ELR (cell line): ENCODE data around the gene CASZ1.

Source experiments
- DNase-seq: peaks from one replicate; pipeline ENCODE4 v3.0.0-alpha.2; 2015; ENCODE audit warnings: low read depth

The CASZ1 gene

DNA sequence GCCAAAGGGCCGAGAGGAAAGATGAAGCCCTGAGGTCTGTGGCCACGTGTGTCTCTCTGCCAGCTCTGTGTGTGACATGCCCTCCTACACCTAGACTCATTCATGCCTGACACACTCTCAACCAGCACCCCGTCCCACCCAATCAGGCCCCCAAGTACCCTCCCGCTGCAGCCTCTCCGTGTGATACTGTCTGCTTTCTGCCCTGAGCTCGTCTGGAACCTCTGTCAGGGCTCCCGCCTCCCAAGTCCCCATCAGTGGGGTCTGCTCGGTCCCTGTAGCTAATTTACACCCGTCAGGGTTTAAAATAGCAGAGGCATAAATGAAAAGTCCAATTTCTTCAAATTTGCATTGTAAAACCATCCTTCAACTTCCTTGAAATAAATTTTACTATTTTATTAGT is 20.7 kb downstream of the CASZ1 start:
- no peak for DNase-seq

DNA sequence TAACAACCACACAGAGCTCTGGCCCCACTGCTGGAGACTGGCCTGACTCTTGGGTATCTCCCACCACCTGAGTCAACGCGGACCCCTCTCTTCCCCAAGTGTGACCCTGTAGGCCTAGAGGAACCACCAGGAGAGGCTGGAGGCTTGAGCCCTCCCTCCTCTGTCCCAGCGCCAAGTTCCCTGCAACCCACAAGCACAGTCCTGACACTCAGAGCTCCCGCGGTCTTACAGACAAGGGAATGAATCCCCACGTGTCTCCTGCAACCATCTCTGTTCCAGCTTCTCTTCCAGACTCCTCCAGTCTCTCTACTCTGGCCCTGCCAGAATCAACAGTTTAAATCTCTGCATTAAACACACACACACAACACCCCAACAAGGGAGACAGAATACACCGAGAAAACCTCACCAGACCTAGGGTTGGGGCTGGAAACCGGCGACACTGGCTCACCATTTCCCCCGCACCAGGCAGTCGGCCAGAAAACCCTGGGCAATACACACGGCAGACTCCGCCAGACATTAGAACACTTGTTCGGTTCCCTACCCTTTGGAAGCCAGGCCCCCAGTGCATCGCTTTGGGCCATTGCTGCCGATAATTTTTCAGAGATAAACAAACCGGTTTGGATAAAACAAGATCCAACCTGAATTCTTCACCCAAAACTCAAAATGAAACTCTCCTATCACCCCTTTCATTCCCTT is 21.7 kb downstream of the CASZ1 start:
- DNase-seq = no peak

DNA sequence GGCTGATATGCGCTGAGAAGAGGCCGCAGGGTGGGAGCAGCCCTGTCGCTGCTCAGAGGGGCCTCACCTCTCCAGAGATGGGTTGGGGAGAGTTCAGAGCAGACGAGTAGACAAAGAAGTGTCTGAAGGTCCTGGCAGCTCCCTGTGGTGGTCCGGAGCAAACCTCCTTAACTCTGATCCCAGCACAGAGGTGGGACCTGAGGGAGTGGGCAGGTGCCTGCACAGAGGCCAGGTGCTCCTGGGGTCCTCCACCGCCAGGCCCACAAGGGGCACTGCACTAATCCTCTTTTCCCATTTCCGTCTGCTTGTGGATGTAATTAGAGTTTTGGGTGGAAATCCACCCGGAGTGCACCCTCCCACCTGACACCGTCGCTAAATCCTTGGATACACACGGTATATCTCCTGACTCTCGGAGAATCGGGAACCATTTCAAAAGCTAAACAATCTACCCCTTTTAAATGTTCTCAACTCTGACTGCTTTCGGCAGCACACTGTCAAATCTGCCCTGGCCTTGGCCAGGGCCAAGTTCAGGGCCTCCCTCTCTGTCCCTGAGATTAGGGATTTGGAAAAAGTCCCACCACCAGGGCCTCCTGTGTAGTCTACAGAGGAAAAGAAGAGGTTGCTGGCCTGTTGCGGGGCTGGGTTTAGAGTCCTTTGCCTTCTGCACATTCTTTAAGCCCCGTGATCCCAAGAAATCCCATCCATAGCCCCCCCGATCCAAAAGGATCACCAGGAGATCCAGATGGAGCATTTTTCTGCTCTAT is 22.4 kb downstream of the CASZ1 start:
- no peak for DNase-seq

DNA sequence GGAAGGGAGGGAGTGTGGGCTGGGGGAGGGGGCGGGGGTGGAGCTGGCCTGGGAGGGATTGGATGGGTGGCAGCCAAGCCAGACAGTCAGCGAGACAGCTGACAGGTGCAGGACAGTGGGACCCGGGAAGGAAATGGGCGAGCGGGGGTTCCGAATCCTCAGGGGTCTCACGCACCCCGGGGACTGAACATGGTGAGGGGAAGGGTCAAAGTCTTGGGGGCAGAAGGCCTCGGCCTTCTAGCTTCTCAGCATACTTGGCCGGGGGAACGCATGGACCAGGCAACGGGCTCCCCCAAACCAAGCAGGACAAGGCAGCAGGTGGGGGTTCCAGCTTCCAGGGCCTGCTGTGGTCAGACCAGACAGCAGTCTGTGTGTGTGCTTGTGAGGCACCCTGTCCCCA is 23.1 kb downstream of the CASZ1 start:
- DNase-seq = no peak

DNA sequence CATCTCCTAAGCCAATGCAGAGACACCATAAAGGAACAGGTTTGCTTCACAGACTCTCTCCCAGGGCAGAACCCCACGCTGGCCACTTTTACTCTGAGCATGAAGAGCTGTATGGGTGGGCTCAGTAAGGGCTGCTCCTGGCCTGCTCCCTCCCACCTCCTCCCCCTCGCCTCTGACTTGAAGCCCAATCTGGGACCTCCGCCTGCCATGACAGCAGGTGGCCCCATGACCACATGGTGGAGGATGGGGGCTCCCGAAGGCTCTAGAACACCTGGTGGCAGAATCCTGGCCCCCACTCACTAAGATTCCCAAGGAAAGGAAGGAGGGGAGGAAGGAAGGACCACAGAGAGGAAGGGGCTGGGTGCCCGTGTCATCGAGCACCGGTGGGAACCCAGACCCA is 23.7 kb downstream of the CASZ1 start:
- no peak for DNase-seq

DNA sequence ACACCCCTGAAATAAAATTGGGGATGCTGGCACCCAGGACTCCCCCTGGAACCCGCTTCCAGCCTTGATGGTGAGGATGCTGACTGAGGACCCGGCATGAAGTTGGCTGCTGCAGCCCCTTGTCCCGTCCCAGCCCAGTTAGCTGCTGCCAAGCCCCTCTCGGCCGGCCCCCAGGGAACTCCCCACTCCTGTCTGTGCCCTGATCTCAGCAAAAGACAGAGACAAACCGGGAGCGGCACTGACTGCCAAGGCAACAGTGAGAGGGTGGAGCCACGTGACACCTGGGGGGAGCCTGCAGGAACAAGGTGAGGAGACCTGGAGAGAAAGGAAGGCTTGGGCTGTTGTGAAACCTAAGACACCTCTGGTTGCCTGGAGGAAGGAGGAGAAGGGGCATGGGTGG is 24.7 kb downstream of the CASZ1 start:
- no peak for DNase-seq

DNA sequence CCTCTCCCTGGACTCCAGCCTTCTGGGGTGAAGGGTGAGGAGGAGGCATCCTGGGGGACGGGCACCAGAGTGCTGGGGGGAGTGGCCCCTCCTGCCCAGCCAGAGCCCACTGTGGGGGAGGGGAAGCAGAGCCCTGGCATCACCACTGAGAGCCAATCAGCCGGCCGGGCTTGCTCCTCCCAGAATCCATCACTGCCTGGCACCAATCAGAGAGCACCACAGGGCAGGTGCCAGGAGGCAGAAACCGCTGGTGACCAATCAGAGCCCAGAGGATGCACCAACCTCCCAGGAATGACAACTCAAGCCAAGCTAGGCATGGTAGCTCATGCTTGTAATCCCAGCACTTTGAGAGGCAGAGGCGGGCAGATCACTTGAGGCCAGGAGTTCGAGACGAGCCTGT is 27.9 kb downstream of the CASZ1 start:
- DNase-seq = no peak

DNA sequence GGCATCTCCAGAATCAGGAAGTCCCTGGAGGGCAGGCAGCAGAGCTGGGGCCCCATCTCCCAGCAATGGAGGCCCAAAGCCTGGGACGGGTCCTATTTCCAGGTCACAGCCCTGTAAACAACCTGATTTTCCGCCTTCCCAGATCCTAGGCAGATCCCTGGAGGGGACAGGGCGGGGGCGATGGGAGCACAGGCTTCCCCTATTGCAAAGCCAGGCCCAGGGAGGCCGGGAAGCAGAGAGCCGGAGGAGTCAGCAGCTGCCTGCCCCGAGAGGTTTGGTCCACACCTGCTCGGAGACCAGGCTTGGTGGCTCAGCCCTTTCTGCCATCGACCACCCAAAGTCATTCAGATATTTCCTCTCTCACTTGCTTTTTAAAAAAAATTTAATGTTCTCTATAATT is 29.2 kb downstream of the CASZ1 start:
- DNase-seq = no peak

DNA sequence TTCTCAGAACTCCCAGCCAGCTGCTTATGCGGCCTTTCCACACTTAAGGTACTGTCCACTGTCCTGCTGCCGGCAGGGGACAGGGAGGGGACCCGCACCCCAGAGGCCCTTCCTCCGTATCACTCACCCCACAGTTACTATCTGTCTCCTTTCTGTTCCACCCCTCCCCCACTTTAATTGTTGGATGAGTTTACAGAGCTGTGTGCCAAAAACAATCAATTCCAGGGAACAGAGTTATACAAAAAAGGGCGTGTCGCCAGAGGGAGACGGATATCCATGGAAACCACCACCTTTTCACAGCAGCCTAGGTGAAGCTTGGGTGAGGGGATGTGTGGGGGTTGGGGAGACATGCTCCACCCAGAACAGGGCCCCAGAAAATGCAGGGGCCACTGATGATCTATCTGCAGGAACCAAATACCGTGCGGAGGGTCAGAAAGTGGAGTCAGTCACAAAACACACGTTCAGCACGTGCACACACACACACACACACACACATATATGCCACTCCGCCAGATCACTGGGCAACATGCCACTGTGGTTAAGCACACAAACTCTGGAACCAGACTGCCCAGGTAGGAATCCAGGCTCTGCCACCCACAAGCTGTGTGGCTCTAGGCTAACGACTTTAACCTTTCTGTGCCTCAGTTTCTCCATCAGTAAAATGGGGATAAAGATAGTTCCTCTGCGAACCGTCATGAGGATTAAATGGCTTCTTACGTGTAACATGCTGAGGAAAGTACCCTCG is 30.5 kb downstream of the CASZ1 start:
- no peak for DNase-seq

DNA sequence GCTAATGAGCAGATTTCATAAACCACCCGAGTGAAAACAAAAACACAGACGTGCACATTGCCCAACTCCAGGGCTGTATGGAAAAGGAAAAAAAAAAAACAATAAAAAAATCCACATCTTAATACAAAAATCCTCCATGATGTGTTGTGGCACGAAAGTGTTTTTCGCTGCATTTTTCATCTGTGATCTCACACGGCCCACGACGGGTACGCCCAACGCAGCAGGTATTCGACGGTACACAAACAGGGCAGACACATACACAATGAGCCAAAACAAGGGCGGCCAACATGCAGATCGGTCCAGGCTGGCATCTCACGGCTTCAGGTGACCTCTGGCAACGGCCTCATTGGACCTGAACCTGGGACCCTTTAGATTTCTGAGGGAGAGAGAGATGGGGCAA is 31.1 kb downstream of the CASZ1 start:
- no peak for DNase-seq

DNA sequence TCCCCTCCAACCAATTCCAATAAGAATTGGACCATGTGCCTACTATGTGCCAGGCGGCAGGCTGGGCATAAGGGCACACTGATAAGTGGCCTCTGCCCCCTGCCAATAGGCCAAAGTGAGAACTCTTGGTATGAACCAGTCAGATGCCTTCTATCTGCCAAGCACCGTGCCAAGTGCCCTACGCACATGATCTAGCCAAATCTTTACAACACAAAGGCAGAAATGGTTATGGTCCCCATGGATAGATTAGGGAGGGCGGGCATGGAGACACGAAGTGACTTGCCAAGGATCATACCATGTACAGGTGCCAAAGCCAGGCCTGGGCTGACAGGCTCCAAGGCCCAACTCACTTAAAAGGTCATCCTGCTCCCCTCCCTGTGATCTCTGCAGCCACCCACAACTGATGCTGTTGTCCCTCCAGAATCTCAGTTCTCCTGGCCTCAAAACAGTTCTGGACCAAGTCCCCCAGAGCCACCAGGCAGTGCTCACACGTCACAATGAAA is 32.1 kb downstream of the CASZ1 start:
- DNase-seq = no peak

DNA sequence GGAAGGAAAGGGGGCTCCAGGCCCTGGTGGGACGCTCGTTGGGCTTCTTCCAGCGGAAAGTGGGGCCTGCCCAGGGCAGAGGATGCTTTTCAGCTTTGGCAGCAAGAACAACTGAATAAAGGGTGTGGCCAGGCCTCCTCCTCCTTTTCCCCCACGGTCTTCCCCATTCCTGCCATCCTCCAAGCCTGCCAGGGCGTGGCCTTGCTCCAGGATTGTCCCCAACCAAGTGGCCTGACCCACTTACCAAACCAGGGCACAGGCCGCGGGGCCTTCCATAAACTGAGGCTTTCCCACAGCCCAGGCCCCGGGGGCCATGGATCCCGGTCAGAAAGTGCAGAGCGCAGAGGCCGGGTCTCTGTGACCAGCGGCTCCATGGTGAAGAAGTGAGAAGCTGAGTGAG is 33.6 kb downstream of the CASZ1 start:
- DNase-seq = no peak

DNA sequence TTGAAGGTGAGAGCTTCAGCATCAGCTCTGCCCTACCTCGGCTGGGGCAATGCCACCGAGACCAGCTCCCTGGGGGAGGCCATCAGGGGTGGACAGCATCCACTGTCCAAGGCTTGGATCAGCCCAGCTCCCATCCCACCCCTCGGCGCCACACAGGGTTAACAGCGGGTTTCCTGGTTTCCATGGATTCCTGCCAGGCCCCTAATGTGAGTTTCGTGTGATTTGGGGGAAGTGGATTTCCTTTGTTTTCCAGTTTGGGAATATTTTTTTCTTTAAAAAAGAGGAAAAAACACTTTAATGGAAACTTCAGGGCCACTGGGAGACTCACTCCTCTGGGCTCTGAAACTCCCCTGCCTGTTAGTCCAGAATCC is 34.3 kb downstream of the CASZ1 start:
- no peak for DNase-seq

DNA sequence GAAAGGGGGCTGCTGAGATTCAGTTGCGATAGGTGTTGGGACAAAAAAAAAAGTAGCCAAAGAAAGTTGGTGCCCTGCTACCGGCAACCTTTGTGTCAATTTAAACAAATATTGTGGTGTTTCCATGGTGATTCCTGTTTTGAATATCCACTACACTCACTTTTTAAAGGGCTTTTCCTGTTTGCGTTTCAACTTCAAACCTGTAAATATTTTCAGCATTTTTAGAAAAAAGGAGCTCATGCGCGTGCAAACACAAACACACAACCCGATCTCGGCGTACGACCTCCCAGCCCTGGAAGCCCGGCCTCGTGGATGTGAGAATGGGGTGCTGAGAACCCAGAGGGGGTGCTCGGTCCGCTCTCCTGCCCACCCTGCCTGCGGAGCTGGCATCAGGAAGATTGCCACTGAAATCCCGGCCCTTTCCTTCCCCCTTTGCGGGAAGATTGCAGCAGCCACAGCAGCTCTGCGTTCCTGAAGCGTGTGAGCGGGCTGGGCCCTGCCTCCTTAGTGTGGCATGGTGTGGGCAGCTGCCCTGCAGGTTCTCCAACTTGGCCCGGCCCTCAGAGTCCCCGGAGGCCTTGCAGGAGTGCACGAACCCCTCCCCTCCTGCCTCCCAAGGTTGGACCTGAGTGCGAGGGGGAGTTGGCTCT is 34.8 kb downstream of the CASZ1 start:
- DNase-seq = no peak

DNA sequence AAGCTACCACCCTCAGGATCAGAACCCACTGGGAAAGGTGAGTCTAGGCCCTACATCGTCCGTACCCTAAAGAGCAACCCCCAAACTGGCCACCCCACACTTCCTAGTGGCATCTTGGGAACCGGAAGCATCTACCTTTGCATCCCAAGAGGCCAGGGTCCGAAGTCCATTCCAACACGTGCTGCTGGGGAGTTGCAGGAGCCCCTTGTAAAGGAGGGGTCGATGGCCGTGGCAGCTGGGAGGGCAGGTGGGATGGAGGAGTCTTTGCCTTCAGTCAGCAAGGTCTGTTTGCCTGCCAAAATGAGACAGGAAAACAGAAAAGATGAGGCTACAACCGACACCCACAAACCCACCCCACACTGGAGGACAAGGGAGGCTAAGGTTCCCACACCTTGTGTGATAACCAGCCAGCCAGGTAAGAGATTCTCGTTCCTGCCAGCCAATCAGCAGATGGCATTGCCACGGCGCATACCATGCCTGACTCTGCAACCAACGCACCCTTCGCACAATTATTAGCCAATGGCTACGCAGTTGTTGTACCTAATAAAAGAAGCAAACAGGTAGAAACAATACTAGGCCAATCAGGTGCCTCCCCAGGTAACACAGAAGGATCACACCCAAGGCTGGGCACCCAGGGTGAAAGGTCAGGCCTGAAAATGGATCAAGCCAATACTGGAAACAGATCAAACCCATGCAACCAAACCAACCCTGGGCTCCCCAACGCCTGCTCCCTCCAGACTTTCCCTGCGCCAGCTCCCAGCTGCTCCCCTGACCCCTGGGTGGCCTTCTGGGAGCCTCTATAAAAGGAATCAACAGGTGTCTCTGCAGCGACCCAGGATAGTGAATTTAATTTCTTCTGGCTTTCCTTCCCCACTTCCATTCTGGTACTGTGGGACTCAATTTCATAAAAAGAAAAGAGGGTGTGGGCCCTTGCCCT is 35.6 kb downstream of the CASZ1 start:
- no peak for DNase-seq

DNA sequence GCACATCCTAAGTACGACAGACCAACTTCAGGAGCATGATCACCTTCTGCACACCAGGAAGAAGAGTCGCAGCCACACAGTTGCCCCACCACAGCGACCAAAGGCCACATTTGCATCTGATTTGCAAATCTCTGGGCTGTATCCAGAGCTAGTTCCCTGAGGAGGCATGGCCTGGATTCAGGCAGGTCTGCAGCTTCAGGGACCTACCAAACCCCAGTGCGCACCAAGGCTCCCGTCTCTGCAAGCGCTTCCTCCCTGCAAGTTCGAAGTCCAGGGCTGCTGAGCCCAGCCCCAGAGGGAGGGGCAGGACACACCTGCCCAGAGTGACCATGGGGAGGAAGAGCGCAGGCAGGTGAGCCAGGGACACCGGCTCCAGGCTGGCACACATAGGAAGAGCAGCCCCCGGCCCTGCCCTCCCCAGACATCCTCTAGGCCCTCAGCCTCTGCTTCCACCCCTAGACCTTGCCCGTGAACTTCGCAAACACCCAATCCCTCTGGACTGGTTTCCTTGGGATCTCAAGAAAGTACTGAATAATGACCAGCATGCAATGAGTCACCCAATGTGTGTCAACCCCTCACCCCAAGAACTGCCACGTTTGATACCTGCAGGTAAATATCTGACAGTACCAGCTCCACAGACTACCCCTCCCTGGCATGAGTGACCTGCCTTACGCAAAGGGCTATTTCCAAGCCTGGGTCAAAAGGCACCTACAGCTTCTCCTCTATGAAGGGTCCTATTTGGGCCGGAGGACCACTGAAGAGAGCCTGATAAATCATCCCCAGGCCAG is 36.8 kb downstream of the CASZ1 start:
- DNase-seq = no peak

DNA sequence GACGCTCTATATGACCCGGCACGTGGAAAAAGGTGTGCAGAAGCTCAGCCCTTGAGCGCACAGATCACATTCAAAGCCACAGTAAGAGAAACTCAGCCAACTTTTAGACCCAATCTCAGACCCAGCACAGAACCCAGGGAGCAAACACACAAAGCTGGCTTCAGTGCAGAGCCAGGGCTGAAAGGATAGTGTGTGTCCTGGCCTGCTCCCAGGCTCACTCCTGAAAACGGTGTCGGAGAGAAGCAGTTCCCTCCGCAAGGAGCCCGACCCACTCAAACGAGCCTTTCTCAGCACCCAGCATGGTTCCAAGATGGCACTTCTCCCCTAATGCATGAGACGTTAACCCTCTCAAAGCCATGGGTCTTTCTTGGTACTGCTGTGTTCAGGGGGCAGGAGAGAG is 39.6 kb downstream of the CASZ1 start:
- no peak for DNase-seq

DNA sequence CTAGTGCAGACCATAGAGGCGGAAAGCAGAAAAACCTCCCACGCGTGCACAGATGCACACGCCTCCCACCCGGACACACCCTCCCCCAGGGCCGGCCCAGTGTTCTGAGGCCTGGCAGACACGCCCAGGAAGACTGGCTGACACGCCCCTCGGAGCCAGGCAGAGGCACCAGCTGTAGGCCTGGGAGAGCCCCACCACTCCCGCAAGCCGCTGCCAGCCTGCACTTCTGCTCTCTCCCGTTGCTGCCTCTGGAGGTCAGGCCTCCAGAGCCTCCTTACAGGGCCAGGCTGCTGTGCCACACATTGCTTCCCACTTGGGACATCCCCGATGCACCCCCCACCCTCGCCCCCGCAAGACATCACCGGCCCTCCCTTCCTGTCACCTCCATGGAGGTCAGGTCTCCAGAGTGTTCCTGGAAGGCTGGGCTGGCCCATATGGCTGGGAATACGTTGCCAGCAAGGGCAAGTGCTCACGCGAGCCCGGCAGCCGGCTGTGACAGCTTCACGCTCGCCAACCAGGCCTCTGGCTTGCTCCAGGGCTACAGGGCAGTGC is 40.4 kb downstream of the CASZ1 start:
- peak; percentile 21 for DNase-seq

DNA sequence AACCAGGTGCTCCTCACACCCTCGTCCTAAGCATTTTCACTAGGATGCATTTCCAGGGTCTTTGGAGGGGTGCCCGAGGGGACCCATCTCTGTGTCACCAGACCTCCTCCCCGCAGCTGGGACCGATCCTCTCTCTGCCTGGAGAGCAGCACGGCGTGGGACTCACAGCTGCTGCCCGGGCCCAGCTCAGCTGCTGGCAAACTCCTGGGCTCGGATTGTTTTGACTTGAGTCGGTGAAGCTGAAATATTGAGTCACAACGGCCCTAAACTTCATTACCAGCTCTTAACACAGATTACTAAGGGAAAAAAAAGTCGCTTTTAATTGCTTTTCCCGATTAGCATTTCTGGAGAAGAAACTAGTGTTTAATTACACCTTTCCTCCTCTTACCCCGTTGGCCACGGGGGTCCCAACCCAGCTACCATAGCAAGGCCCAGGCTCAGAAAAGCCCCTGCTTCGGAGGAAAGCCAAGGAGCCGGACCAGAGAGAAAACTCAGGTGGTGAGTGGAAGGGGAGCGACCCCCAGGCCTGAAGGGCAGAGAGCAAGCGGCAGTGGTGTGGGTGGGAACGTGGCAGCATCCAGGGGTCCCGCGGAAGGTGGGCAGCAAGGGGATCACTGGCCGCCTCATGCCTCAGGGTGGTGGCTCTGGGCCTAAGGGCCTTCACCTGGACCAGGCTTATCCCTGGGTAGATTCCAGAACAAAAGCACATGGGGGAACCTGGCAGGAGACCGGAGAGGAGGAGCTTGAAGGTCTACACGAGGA is 41.7 kb downstream of the CASZ1 start:
- no peak for DNase-seq

DNA sequence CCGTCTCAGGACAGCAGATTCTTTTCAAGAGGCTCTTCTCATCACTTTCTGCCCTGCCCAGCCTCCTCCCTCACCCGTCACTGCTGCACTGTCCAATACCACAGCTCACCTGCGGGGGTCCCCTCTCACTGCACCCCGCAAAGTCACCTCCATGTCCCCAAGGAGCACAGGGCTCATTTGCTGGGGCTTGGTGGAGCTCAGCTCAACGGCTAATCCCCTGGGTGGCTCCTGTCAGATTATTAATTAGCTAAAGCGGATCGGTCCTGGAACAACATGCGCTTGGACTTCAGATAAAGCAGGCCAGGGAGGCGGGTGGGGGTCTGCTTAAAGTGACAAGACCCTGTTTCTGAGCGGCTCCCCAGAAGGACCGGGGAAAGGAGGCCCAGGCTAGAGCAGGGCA is 43.1 kb downstream of the CASZ1 start:
- no peak for DNase-seq
